ACC112 (cell line): Measurements from ENCODE around the gene PAX5.

ENCODE experiments used
- H2AFZ ChIP-seq: fragments of 200-600 bp; sonication (generic); one replicate; pipeline ENCODE4 v1.6.0; 2017; ENCODE audit warnings: antibody characterized with exemption, low read length; ENCODE audit not compliant: unreplicated experiment
- H3K27ac ChIP-seq: fragments of 200-600 bp; sonication (generic); 2 replicates; pipeline ENCODE4 v1.5.1; 2014; ENCODE audit warnings: low read depth, mild to moderate bottlenecking, antibody characterized with exemption, low read length, moderate library complexity
- H3K27me3 ChIP-seq: fragments of 200-600 bp; sonication (generic); 2 replicates; pipeline ENCODE4 v1.6.1; 2014; ENCODE audit warnings: mild to moderate bottlenecking, antibody characterized with exemption, low read length, moderate library complexity, mixed read lengths; ENCODE audit not compliant: insufficient read depth
- H3K36me3 ChIP-seq: fragments of 200-600 bp; sonication (generic); 2 replicates; pipeline ENCODE4 v1.6.1; 2016; ENCODE audit warnings: mild to moderate bottlenecking, antibody characterized with exemption, low read length, moderate library complexity, mixed read lengths; ENCODE audit not compliant: insufficient read depth
- H3K4me1 ChIP-seq: fragments of 200-600 bp; sonication (generic); one replicate; pipeline ENCODE4 v1.6.1; 2016; ENCODE audit warnings: low read length, mixed read lengths; ENCODE audit not compliant: insufficient read depth, unreplicated experiment, control insufficient read depth
- H3K4me3 ChIP-seq: fragments of 200-600 bp; sonication (generic); 2 replicates; pipeline ENCODE4 v1.5.1; 2014; ENCODE audit warnings: mild to moderate bottlenecking, low read depth, low read length
- H3K79me2 ChIP-seq: fragments of 200-600 bp; sonication (generic); one replicate; pipeline ENCODE4 v1.6.0; 2016; ENCODE audit warnings: low read length; ENCODE audit not compliant: control insufficient read depth, unreplicated experiment, insufficient read depth

PAX5 gene

GRCh38 chr9:36893911-36894310 lies 140.2 kb downstream of the PAX5 start:
- no peaks in the 10 kb centered on the region for H3K4me1 ChIP-seq
- H3K4me3 ChIP-seq, result no peak overlapping the region
- peaks cover 99% of the 10 kb centered on the region for H3K27me3 ChIP-seq
- H3K27ac ChIP-seq, result no peak overlapping the region
- H3K79me2 ChIP-seq, result no peaks in the 10 kb centered on the region
- no peak overlapping the region for H2AFZ ChIP-seq
- H3K36me3 ChIP-seq, result no peaks in the 10 kb centered on the region

GRCh38 chr9:36893184-36893583 lies 140.9 kb downstream of the PAX5 start:
- Histone ChIP-seq H3K27ac (no peak overlapping the region), H3K79me2 (no peaks in the 10 kb centered on the region), H3K4me1 (no peaks in the 10 kb centered on the region), H3K27me3 (peaks cover 99% of the 10 kb centered on the region), H3K4me3 (no peak overlapping the region), H3K36me3 (no peaks in the 10 kb centered on the region), H2AFZ (no peak overlapping the region)

- no peak overlapping the region for H2AFZ ChIP-seq
- no peaks in the 10 kb centered on the region for H3K36me3 ChIP-seq
- H3K4me3 ChIP-seq, result no peak overlapping the region
- H3K79me2 ChIP-seq, result no peaks in the 10 kb centered on the region
- H3K27ac ChIP-seq, result no peak overlapping the region
- peaks cover 99% of the 10 kb centered on the region for H3K27me3 ChIP-seq
- H3K4me1 ChIP-seq, result no peaks in the 10 kb centered on the region
Observed at GRCh38 chr9:36892279-36892678, 141.8 kb downstream of the PAX5 start.

- H3K36me3 ChIP-seq, result no peaks in the 10 kb centered on the region
- H3K4me1 ChIP-seq, result no peaks in the 10 kb centered on the region
- no peak overlapping the region for H3K4me3 ChIP-seq
- H3K79me2 ChIP-seq, result no peaks in the 10 kb centered on the region
- H3K27me3 ChIP-seq, result peaks cover 99% of the 10 kb centered on the region
- H3K27ac ChIP-seq, result no peak overlapping the region
- no peak overlapping the region for H2AFZ ChIP-seq
Observed at GRCh38 chr9:36891341-36891811, 142.7 kb downstream of the PAX5 start.

GRCh38 chr9:36889844-36890243 lies 144.2 kb downstream of the PAX5 start:
- Histone ChIP-seq H3K27me3 (peaks cover 99% of the 10 kb centered on the region), H2AFZ (no peak overlapping the region), H3K4me3 (no peak overlapping the region), H3K4me1 (no peaks in the 10 kb centered on the region), H3K36me3 (no peaks in the 10 kb centered on the region), H3K79me2 (no peaks in the 10 kb centered on the region), H3K27ac (no peak overlapping the region)

GRCh38 chr9:36888551-36888950 lies 145.5 kb downstream of the PAX5 start:
- Histone ChIP-seq H3K27ac (no peak overlapping the region), H3K27me3 (peaks cover 99% of the 10 kb centered on the region), H3K4me3 (no peak overlapping the region), H3K4me1 (no peaks in the 10 kb centered on the region), H3K79me2 (no peaks in the 10 kb centered on the region), H3K36me3 (no peaks in the 10 kb centered on the region), H2AFZ (no peak overlapping the region)

- H2AFZ ChIP-seq, result no peak overlapping the region
- H3K4me1 ChIP-seq, result no peaks in the 10 kb centered on the region
- no peaks in the 10 kb centered on the region for H3K79me2 ChIP-seq
- no peak overlapping the region for H3K4me3 ChIP-seq
- peaks cover 82% of the 10 kb centered on the region for H3K27me3 ChIP-seq
- H3K36me3 ChIP-seq, result no peaks in the 10 kb centered on the region
- no peak overlapping the region for H3K27ac ChIP-seq
Observed at GRCh38 chr9:36884721-36885120, 149.3 kb downstream of the PAX5 start.

GRCh38 chr9:36882594-36882993 lies 151.5 kb downstream of the PAX5 start:
- no peak overlapping the region for H2AFZ ChIP-seq
- H3K27ac ChIP-seq, result no peak overlapping the region
- no peak overlapping the region for H3K4me3 ChIP-seq
- peaks cover 82% of the 10 kb centered on the region for H3K27me3 ChIP-seq
- H3K4me1 ChIP-seq, result no peaks in the 10 kb centered on the region
- H3K79me2 ChIP-seq, result no peaks in the 10 kb centered on the region
- H3K36me3 ChIP-seq, result no peaks in the 10 kb centered on the region

- Histone ChIP-seq H2AFZ (no peak overlapping the region), H3K36me3 (no peaks in the 10 kb centered on the region), H3K27me3 (peaks cover 82% of the 10 kb centered on the region), H3K4me1 (no peaks in the 10 kb centered on the region), H3K27ac (no peak overlapping the region), H3K4me3 (no peak overlapping the region), H3K79me2 (no peaks in the 10 kb centered on the region)
Observed at GRCh38 chr9:36881743-36882441, 152.2 kb downstream of the PAX5 start.

- H2AFZ ChIP-seq, result no peak overlapping the region
- no peaks in the 10 kb centered on the region for H3K79me2 ChIP-seq
- no peak overlapping the region for H3K4me3 ChIP-seq
- no peak overlapping the region for H3K27ac ChIP-seq
- H3K36me3 ChIP-seq, result no peaks in the 10 kb centered on the region
- no peaks in the 10 kb centered on the region for H3K4me1 ChIP-seq
- peaks cover 82% of the 10 kb centered on the region for H3K27me3 ChIP-seq
Observed at GRCh38 chr9:36881316-36881715, 152.8 kb downstream of the PAX5 start.

- H3K4me3 ChIP-seq, result no peak overlapping the region
- no peak overlapping the region for H2AFZ ChIP-seq
- no peak overlapping the region for H3K27ac ChIP-seq
- H3K36me3 ChIP-seq, result no peaks in the 10 kb centered on the region
- H3K4me1 ChIP-seq, result no peaks in the 10 kb centered on the region
- H3K79me2 ChIP-seq, result no peaks in the 10 kb centered on the region
- H3K27me3 ChIP-seq, result peaks cover 79% of the 10 kb centered on the region
Observed at GRCh38 chr9:36880075-36880474, 154.0 kb downstream of the PAX5 start.
